Kasumi-1 (cell line): ENCODE measurements around the gene ZSWIM3.
A peak's percentile ranks its signal among the peaks of the same experiment; 100 is the strongest.
"Not testable (repeated sequence)": the region's sequence is repeated elsewhere in the genome, so short reads cannot be mapped to it uniquely, and the experiment has no call there.

ENCODE experiments used
- DNase-seq, 2 experiments: peaks; one replicate each; lab custom pipeline; 2025; lab: John Stamatoyannopoulos, UW

The ZSWIM3 gene

DNA sequence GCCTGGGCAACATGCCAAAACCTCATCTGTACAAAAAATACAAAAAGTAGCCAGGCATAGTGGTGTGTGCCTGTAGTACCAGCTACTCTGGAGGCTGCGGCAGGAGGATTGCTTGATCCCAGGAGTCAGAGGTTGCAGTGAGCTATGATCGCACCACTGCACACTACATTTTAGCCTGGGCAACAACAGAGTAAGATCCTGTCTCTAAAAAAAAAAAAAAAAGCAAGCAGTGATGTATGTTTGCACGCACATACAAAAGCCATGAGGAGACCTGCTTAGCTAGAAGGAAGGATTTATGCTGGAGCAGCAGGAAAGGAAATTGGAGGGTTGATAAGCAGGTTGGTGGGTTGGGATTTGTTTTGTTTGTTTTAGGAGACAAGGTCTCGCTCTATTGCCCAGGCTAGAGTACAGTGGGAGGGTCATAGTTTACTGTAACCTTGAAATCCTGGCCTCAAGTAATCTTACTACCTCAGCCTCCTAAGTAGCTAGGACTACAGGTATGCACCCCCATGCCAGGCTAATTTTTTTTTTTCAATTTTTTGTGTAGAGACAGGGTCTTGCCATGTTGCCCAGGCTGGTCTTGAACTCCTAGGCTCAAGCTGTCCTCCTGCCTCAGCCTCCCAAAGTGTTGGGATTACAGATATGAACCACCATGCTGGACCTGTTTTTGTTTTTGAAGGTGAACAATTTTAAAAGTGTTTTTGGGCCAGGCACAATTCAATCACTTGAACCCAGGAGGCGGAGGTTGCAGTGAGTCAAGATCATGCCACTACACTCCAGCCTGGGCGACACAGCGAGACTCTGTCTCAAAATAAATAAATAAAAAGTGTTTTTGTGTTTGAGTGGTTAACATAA is 4.0 kb downstream of the ZSWIM3 start:
- DNase-seq, result no peak

DNA sequence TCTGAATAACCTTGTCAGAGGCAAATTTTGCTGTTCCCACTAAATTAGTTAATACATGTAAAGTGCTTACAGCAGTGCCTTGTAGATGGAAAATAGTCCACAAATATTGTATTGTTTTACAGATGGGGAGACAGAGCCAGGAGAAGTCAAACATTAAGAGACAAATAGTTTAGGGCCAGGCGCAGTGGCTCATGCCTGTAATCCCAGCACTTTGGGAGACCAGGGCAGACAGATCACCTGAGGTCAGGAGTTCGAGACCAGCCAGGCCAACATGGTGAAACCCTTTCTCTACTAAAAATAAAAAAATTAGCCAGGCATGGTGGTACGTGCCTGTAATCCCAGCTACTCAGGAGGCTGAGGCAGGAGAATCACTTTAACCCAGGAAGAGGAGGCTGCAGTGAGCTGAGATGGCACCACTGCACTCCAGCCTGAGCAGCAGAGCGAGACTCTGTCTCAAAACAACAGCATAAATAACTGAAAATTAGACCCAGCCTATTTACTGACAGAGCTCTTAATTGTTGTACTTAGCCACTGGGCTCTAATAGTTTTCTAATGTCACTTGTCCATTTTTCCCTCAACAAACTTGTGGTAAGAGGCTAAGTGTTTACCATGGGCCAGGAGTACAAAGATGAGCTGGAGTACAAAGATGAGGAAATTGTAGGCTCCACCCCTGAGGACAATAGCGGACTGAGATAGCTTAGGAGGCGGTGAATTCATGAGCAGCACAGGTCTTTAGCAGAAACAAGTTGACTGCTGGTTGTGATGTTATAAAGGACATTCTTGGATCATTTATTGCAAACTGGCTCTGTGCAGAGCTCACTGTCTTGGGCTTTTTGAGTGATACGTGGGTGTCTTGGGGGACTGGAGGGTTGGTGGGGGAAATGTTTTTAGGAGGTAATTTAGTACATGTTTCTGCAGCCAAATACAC is 6.4 kb downstream of the ZSWIM3 start:
- DNase-seq, result no peak

DNA sequence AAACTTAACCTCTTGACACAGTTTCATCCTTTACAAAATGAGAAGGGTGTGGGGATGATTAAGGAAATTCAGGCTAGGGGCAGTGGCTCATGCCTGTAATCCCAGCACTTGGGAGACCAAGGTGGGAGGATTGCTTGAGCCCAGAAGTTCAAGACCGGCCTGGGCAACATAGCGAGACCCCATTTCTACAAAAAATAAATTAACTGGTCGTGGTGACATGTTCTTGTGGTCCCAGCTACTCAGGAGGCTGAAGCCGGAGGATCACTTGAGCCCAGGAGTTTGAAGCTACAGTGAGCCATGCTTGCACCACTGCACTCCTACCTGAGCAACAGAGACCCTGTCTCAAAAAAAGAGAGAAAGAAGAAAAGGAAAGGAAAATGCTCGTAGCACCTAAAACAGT is 9.0 kb downstream of the ZSWIM3 start:
- DNase-seq, result no peak

DNA sequence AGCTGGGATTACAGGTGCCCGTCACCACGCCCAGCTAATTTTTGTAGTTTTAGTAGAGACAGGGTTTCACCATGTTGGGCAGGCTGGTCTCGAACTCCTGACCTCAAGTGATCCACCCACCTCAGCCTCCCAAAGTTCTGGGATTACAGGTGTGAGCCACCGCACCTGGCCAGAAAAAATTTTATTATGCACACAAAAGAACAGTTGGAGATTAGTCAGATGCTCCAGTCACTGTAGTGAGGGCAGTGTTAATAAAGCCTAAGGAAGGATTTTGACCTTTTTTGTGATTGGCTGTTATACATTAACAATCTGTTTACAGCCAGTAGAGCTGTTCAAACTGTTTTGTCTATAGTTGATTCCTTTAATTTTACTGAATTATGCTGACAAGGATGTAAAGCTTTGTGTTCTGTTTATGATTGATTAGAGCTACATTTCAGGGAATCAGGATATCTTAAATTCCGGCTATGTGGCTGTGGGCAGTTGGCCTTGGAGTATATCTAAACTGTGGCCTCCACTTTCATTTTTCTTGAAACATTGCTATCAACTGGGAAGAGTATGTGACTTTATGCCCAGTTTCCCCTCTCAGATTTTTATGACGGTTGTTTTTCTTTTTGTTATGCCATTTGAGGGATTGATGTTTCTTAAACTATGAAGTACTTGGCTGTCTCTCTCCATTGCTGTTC is 9.9 kb downstream of the ZSWIM3 start:
- no peak for DNase-seq

DNA sequence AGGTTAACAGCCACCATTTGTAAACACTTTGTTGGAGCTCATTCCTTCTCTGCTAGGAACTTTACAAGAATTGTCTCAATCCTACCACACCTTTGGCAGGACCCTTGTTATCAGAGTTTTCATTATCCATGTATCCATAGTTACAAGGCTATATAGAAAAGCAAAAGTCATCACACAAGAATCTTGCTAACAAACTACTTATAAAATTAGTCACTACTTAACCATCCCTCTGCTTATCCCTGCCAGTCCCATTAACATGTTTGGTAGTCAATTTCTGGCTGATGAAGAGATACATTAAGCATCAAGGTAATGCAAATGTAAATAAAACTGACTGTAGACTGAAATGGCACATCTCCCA is 10.4 kb downstream of the ZSWIM3 start:
- DNase-seq, result no peak

DNA sequence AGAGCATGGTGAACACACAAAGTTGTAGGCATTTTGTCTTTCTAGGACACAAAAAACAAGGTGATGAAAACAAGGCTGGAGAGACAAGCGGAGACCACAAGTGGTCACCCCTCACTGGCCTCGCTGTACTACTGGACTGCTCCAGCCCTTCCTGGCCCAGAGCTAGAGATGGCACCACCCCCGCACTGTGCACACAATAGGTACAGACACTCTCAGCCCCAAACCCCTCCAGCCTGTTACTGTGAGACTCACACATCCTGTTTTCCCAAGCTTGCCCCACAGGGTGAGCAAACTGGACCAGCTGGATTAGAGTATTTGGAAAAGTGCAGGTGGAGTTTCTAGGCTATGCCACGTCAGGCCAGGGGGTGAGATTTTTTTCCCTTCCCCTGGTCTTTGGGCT is 15.2 kb downstream of the ZSWIM3 start:
- no peak for DNase-seq

DNA sequence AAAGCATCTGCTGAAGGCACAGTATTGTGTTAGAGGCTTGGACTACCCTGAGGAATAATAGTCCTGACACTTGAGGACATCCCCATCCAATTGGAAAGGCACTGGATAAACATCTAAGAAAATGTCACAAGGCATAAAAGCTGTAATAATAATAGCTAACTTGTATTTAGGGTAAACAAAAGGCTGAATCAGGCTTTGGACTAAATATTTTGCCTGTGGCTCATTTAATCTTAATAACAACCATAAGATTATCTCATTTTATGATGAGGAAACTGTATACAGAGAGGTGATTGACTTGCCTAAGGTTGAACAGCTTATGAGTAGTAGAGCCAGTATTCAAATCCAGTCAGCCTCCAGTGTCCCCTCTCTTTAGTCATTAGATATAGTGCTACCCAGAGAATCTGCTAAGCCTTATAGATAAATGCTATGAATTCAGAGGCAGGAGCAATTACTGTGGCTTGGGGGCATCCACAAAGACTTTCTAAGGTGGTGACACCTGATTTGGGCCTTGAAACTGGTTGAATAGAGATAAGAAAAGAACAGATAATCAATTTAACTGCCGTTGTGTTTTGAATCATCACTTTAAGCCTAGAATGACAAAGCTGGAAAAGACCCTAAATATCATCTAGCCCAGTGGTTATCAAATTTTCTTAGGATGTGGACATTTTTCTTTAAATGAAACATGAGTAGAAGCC is 16.1 kb downstream of the ZSWIM3 start:
- DNase-seq, result no peak

DNA sequence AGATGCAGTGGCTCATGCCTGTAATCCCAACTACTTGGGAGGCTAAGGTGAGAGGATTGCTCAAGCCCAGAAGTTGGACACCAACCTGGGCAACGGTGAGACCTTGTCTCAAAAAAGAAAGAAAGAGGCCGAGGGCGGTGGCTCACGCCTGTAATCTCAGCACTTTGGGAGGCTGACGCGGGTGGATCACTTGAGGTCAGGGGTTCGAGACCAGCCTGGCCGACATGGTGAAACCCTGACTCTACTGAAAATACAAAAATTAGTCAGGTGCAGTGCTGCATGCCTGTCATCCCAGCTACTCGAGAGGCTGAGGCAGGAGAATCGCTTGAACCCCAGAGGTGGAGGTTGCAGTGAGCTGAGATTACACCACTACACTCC is 16.7 kb downstream of the ZSWIM3 start:
- DNase-seq, result not testable (repeated sequence)

DNA sequence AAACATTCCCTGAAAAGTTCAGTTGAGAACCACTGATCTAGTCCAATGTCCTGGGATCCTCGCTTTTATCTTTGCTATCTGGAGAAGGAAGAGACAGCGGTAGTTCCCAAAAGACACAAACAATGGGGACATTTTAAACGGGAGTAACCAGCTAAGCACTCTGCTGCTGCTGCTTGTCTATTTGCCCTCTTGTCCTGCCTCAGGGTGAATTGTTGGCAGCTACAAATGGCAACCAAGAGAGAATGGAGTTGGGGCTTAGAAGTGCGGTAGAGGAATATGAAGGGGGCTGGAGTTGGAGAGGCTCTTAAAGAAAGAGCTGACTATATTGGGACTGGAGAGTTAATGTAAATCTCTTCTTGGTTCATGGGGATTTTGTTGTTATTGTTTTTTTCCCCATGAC is 17.2 kb downstream of the ZSWIM3 start:
- DNase-seq, result no peak

DNA sequence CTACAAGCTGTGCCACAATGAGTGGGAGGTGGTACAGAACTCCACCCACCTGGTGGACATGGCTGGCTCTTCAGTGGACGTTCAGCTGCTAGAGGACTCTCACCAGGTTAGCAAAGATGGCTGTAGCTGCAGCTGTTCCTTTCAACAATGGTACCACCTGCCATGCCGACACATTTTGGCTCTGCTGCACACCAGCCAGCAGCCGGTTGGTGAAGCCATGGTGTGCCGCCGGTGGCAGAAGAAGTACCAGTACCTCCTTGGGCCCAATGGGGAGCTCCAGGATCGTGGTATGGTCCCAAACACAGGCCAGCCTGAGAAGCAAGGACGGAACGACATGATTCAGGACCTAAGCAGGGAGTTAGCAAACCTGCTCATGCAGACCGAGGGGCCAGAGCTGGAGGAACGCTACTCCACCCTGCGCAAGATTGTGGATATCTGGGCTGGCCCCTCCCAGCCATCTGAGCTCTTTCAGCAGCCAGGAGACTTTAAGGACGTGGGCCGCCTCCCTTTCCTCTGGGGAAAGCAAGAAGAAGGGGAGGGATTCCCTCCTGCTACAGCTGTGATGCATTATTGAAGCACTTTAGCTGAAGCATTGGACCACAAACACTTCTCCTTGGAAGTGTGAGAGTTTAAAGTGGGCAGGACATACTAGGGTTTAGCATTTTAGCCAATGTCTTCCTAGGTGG is 20.8 kb downstream of the ZSWIM3 start:
- no peak for DNase-seq

DNA sequence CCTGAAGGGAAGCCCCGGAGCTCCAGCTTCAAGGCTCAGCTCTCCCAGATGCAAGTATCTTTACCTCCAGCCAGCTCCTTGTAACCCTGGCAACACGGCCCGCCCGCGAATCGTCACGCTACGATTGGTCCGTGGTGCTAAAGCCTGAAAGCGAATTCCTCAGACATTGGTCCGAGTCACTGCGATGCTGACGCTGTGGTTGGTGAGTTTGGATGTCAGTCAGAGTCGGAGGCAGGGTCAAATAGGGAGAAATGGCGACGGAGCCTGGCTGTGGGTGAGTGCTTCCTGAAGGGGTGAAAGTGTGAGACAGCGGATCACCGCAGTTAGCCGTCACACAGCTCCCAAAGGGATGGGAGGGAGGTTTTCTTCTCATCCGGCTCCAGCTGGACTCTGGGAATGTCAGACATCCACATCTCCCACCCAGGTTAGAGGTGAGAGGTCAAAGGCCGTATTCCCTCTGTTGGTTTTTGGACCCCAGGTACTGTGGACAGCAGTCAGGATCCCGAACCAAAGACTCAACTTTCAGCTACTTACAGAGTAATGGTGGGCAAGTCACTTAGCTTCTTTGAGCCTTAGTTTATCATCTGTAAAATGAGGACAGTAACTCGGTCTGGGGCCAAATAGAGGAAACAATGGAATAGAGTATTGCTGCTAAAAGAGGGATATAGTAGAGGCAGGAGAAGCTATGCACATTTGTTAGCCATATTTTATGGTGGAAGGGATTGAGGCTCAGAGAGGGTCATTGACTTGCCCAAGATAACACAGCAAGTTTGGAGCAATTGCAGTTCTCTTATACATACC is 23.8 kb downstream of the ZSWIM3 start, which contains the start of gene ZSWIM1:
ZSWIM1 (plus strand) TSS at position 240 of the 801 bp plus-strand sequence. CDS start 1,366 bp downstream, outside the sequence.
- peak; percentile 97 to 98 for DNase-seq

DNA sequence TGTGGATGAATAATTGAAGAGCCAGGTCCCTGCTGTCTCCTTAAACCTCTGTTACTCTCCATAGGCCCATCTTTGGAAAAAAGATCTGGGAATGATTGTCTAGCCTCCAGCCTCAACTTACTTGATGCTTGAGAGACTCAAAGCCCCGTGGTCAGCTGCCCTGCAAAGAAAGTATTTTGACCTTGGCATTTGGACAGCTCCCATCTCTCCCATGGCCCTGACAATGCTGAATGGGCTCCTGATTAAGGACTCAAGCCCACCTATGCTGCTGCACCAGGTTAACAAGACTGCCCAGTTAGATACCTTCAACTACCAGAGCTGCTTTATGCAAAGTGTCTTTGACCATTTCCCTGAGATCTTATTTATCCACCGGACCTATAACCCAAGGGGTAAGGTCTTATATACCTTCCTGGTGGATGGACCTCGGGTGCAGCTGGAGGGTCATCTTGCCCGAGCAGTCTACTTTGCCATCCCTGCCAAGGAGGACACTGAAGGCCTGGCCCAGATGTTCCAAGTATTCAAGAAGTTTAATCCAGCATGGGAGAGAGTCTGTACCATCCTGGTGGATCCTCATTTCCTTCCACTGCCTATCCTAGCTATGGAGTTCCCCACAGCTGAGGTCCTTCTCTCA is 25.2 kb downstream of the ZSWIM3 start:
- DNase-seq, result no peak

DNA sequence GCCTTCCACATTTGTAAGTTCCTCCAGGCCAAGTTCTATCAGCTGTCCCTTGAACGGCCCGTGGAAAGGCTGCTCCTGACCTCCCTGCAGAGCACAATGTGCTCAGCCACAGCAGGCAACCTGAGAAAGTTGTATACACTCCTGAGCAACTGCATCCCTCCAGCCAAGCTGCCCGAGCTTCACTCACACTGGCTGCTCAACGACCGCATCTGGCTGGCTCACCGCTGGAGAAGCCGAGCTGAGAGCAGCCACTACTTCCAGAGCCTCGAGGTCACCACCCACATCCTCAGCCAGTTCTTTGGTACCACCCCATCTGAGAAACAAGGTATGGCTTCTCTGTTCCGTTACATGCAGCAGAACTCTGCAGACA is 25.7 kb downstream of the ZSWIM3 start:
- DNase-seq, result no peak

DNA sequence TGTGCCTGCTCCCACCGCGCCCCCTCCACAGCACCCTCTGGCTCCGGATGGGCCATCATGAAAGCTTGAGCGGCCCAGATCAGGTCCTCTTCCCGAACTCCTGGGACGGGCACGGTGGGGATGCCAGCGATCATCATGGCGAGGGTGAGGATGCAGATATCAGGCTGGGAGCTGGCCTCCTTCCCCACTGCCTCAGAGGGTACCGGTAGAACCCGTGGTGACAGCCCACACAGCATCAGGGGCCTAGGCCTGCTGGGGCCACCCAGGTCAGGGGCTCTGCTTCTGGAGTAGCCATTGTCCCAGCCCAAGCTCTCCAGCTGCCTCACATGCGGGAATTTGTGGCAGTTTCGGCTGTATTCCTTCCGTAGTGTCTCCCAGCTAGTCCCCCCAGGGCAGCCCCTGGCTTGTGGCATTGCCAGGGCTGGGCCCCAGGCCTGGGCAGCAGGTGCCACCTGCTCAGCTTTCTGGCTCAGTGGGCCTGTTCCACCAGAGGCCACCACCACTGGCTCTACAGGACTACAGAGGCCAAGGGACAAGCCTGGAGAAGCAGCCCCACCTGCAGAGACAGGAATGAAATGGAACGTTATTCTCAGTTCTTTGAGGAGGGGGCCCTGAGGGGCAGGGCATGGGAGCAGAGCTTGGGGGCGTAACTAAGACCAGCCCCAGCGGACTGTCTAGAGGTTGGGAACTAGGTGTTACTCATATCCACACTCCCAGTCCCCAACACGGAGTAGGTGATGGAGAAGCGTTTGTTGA is 29.4 kb downstream of the ZSWIM3 start:
- DNase-seq, result no peak

DNA sequence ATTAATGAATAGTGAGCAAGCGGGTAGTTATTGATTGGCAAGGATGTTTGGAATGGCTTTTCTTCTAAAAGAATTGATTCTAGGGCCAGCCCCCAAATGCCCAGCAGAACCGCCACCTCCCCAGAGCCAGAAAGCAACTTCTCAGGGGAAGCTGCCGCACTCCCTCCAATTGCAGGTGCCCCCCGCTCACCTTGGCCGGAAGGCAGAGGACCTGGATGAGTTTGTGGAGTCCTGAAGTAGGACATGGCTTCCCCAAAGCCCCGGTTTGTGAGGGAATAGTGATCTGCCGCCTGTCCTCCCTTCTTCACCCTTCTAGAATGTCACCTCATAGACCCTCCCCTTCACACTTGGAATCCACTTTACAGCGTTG is 29.9 kb downstream of the ZSWIM3 start, which contains the start of gene SPATA25:
SPATA25 (minus strand) TSS at position 277 of the 370 bp plus-strand sequence; CDS start at position 245, 32 bp downstream.
- no peak for DNase-seq

DNA sequence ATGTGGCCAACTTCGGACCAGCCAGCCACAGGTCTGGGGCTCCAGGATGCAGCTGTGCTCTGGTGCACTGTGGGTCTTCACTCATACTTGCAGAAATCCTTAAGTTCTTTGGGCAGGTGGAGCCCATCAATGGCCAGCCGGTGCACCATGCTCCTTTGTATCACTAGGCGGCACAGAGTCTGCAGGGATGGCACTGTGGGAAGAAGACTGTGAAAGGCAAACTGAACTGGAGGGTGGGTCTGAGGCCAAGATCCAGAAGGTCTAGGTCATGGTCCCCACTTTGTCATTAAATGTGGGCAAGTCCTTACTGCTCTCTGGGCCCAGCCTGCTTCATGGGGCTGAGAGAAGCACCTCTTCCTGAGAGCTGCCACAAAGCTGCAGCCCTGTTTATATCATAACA is 31.3 kb downstream of the ZSWIM3 start:
- DNase-seq, result no peak

DNA sequence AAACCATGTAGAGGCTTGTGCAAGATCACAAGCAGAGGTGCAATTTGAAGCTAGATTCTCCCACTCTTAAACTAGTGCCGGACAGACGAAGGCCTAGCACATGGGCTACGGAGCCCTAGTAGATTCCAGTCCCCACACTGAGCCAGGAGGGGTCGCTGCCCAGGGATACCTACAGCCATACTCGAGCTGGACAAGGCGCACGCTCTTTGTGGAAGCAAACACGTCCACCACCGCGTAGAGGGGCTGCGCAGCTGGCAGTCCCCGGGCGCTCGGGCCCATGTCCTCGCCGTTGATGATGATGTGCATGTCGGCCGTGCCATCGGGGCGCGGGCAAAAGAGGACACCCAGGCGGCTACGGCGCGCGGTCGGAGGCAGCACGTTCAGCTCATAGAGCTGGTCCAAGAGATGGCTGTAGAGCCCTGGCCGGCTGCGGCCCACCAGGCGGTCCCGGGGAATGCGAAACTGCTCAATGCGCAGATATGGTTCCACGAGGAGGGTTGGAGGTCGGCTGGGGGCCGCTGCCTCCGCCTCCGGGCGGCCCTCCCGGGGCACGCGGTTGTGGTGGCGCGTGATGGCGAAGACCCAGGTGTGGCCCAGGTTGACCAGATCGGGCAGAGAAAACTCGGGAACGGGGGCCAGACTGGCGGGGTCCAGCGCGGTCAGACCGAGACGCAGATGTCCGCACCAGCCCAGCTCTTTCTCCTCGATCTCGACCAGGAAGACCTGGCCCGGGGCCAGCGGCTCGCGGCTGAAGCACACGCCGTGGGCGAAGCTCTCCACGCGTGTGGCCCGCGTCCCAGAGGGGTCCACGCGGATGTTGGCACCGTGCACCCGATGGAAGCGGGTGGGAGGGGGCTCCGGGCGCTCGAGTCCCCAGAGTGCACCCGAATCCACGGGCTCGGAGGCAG is 32.9 kb downstream of the ZSWIM3 start:
- DNase-seq, result peak; percentile 43 to 44
